Adipocyte (in vitro differentiated cells): Measurements from ENCODE around the gene DNAJC17.

Experiments used
- DNase-seq: peaks from one replicate; pipeline ENCODE4 v3.0.0-alpha.2; 2015; ENCODE audit warnings: low read depth
- H3K27me3 ChIP-seq: replicated peaks from 2 replicates; pipeline ENCODE4 v1.7.0; 2013; ENCODE audit warnings: mild to moderate bottlenecking, low read length, moderate library complexity; ENCODE audit not compliant: control insufficient read depth, insufficient read depth
- H3K36me3 ChIP-seq: 2 replicates; pipeline ENCODE4 v1.7.0; 2013; ENCODE audit warnings: low read length, mild to moderate bottlenecking, moderate library complexity; ENCODE audit not compliant: control insufficient read depth, insufficient read depth, severe bottlenecking
- H3K4me1 ChIP-seq: 2 replicates; pipeline ENCODE4 v1.7.0; 2013; ENCODE audit warnings: mild to moderate bottlenecking, low read length, moderate library complexity; ENCODE audit not compliant: control insufficient read depth, insufficient read depth
- H3K4me3 ChIP-seq: 2 replicates; pipeline ENCODE4 v1.7.0; 2013; ENCODE audit warnings: mild to moderate bottlenecking, low read length, moderate library complexity
- H3K9ac ChIP-seq: 2 replicates; pipeline ENCODE4 v1.7.0; 2013; ENCODE audit warnings: mild to moderate bottlenecking, low read length, moderate library complexity
- H3K9me3 ChIP-seq: 2 replicates; pipeline ENCODE4 v1.7.0; 2013; ENCODE audit warnings: mild to moderate bottlenecking, low read length, moderate library complexity; ENCODE audit not compliant: control insufficient read depth

Gene DNAJC17, protein sequence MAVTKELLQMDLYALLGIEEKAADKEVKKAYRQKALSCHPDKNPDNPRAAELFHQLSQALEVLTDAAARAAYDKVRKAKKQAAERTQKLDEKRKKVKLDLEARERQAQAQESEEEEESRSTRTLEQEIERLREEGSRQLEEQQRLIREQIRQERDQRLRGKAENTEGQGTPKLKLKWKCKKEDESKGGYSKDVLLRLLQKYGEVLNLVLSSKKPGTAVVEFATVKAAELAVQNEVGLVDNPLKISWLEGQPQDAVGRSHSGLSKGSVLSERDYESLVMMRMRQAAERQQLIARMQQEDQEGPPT

GRCh38 chr15:40807028-40807887 is at the start of gene DNAJC17, which contains the start of gene ZFYVE19:
DNAJC17 (minus strand) TSS chr15:40807473; CDS start chr15:40807446, 27 bp downstream.
ZFYVE19 (plus strand) TSS chr15:40807089; CDS start chr15:40807590, 501 bp downstream.
- Histone ChIP-seq H3K27me3 (no peaks in the 10 kb centered on the region), H3K4me1 (peaks cover 11% of the 10 kb centered on the region), H3K9me3 (no peaks in the 10 kb centered on the region), H3K4me3 (peak within 1 kb of the TSS; percentile 95), H3K9ac (peak within 1 kb of the TSS; percentile 97), H3K36me3 (peaks cover 9% of the 10 kb centered on the region)
- DNase-seq, result peak; percentile 100

GRCh38 chr15:40856746-40857145 is 49.5 kb upstream of the DNAJC17 start:
- no peaks in the 10 kb centered on the region for H3K9me3 ChIP-seq
- no peaks in the 10 kb centered on the region for H3K36me3 ChIP-seq
- no peak overlapping the region for H3K9ac ChIP-seq
- no peak for DNase-seq
- H3K4me3 ChIP-seq, result no peak overlapping the region
- H3K27me3 ChIP-seq, result peaks cover 36% of the 10 kb centered on the region
- H3K4me1 ChIP-seq, result no peaks in the 10 kb centered on the region

DNA sequence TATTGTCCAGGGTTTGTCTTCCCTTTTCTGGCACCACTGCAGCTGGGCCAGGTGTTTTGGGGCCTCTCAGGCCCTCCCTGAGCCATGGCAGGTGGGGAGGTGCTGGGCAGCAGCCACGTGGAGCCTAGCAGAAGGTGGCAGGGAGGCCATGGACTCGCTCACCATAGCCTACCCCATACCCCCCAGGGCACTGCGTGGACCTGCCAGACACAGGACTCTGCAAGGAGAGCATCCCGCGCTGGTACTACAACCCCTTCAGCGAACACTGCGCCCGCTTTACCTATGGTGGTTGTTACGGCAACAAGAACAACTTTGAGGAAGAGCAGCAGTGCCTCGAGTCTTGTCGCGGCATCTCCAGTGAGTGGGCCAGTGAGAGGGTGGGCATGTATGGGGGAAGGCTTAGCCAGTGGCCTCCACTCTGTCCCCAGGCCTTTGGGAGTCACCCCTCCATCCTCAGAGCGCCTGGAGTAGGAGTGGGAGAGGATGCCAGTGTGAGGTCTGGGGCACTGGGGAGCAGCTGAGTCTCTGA is 48.5 kb upstream of the DNAJC17 start:
- Histone ChIP-seq H3K9ac (no peak overlapping the region), H3K36me3 (no peaks in the 10 kb centered on the region), H3K4me3 (no peak overlapping the region), H3K4me1 (no peaks in the 10 kb centered on the region), H3K9me3 (no peaks in the 10 kb centered on the region), H3K27me3 (peaks cover 35% of the 10 kb centered on the region)
- no peak for DNase-seq

DNA sequence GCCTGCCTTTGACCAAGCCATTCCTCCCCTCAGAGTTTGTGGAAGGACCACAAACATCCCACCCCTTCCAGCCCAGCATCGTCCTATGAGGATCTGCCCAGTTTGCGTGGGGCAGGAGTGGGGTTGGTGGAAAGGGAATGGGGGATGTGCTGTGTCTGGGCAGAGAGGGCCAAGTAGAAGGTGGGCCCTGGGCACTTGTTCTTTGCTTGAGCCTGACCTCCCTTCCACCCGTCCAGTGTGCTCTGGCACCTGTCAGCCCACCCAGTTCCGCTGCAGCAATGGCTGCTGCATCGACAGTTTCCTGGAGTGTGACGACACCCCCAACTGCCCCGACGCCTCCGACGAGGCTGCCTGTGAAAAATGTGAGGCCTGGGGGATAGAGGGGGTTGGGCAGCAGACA is 46.9 kb upstream of the DNAJC17 start:
- Histone ChIP-seq H3K4me3 (no peak overlapping the region), H3K9ac (no peak overlapping the region), H3K27me3 (peaks cover 30% of the 10 kb centered on the region), H3K4me1 (no peaks in the 10 kb centered on the region), H3K9me3 (no peaks in the 10 kb centered on the region), H3K36me3 (no peaks in the 10 kb centered on the region)
- no peak for DNase-seq

DNA sequence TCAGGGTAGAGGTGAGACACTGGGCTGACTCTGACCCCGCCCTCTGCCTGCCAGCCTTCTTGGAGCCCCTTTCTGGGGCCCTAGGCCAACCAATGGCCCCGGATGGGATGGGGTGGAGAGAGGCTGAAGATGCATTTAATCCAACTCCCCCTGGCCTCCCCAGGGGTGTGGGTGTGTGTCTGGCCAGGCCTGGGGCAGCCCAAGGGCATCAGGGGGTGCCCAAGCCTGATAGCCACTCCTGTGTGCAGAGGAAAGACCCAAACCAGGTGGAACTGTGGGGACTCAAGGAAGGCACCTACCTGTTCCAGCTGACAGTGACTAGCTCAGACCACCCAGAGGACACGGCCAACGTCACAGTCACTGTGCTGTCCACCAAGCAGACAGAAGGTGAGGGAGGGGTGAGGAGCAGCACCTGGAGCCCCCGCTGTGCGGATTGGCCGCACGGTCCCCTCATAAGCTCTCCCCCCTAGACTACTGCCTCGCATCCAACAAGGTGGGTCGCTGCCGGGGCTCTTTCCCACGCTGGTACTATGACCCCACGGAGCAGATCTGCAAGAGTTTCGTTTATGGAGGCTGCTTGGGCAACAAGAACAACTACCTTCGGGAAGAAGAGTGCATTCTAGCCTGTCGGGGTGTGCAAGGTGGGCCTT is 46.1 kb upstream of the DNAJC17 start:
- Histone ChIP-seq H3K9ac (no peak overlapping the region), H3K4me3 (no peak overlapping the region), H3K27me3 (peaks cover 26% of the 10 kb centered on the region), H3K4me1 (no peaks in the 10 kb centered on the region), H3K9me3 (no peaks in the 10 kb centered on the region), H3K36me3 (no peaks in the 10 kb centered on the region)
- no peak for DNase-seq

DNA sequence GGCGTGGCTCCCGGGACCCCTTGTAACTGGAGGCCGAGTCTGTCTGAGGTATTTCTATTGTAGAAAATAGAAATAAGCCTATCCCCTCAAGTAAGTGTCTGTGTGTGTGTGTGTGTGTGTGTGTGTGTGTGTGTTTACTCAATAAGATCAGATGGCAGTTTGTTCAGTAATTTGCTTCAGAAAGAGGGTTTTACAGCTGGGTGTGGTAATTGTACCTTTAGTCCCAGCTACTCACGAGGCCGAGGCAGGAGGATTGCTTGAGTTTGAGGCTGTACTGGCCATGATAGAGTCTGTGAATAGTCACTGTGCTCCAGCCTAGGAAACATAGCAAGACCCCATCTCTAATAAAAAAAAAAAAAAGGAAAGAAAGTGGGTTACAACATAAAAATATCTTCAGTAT is 45.3 kb upstream of the DNAJC17 start:
- no peak for DNase-seq
- H3K4me3 ChIP-seq, result no peak overlapping the region

GRCh38 chr15:40850576-40851112 is 43.4 kb upstream of the DNAJC17 start:
- Histone ChIP-seq H3K9ac (no peak overlapping the region), H3K4me3 (no peak overlapping the region), H3K27me3 (peaks cover 36% of the 10 kb centered on the region), H3K9me3 (no peaks in the 10 kb centered on the region), H3K4me1 (no peaks in the 10 kb centered on the region), H3K36me3 (no peaks in the 10 kb centered on the region)
- DNase-seq, result no peak

More for the DNA sequence above, 45.3 kb upstream of the DNAJC17 start:
- H3K9me3 ChIP-seq, result no peaks in the 10 kb centered on the region
- H3K36me3 ChIP-seq, result no peaks in the 10 kb centered on the region
- H3K27me3 ChIP-seq, result peaks cover 30% of the 10 kb centered on the region
- H3K9ac ChIP-seq, result no peak overlapping the region
- H3K4me1 ChIP-seq, result no peaks in the 10 kb centered on the region

GRCh38 chr15:40847223-40847961 is 40.1 kb upstream of the DNAJC17 start:
- Histone ChIP-seq H3K9me3 (no peaks in the 10 kb centered on the region), H3K4me1 (peaks cover 9% of the 10 kb centered on the region), H3K36me3 (no peaks in the 10 kb centered on the region), H3K9ac (no peak overlapping the region), H3K4me3 (no peak overlapping the region), H3K27me3 (peaks cover 49% of the 10 kb centered on the region)
- no peak for DNase-seq

DNA sequence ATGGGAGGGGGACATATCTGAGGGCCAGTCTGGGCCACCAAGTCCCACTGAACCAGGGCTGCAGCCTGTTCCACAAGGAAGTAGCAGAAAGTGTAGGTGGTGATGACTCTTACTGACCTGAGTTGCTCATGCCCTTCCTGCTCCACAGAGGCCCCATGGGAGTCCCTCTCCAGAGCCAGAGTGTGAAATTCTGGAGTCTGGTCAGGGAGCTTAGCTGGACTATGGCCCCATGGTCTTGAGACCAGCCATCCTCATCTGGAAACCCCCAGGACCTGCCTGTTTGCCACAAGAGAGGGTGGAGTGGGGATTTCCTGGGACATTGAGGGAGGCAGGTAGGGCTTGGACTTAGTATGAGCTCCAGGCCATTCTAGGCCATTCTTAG is 39.6 kb upstream of the DNAJC17 start:
- Histone ChIP-seq H3K9ac (no peak overlapping the region), H3K4me3 (no peak overlapping the region), H3K9me3 (no peaks in the 10 kb centered on the region), H3K27me3 (peaks cover 51% of the 10 kb centered on the region), H3K36me3 (no peaks in the 10 kb centered on the region), H3K4me1 (peaks cover 9% of the 10 kb centered on the region)
- DNase-seq, result no peak

DNA sequence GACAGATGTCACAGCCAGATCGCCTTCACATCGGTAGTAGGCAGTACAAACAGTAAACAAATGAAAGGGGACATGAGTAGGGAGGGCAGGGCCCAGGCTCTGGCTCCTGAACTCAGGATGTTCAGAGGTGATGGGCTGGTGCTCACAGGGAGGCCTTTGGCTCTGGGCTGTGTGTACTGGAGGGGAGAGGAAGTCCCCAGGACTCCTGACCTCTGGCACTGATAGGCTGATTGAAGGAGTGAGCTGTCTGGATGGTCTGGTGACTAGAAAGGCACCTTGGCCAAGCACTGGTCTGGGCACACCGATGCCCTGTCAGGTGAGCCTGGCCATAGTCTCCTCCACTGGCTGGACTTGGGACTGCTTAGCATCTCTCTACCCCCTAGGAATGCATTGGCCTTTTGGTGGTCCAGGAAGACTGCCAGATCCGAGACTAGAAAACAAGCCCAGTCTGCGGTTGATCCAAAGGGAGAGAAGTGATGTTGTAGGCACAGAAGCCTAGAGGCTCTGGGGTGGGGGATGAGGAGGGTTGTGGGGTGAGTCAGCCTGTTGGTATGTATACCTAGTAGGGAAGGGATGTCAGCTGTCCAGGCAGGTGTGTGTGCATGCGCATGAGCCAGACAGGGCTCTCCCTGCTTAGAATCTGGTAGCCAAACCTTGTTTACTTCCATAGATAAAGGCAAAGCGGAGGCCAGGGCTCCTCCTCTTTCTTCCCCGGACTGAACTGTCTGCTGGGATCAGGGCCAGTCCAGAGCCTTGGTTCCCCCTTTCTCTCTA is 38.4 kb upstream of the DNAJC17 start:
- H3K36me3 ChIP-seq, result no peaks in the 10 kb centered on the region
- DNase-seq, result no peak
- no peak overlapping the region for H3K4me3 ChIP-seq
- no peak overlapping the region for H3K9ac ChIP-seq
- peaks cover 9% of the 10 kb centered on the region for H3K4me1 ChIP-seq
- peaks cover 56% of the 10 kb centered on the region for H3K27me3 ChIP-seq
- no peaks in the 10 kb centered on the region for H3K9me3 ChIP-seq
